CD4-positive, alpha-beta T cell treated with Interleukin-15 for 1 hour (primary cell): ENCODE results near the gene CADM2.
"Not testable (repeated sequence)": the region's sequence is repeated elsewhere in the genome, so short reads cannot be mapped to it uniquely, and the experiment has no call there.

Source experiments
- DNase-seq: peaks from one replicate; pipeline ENCODE4 v3.0.0-alpha.2; 2020

The CADM2 gene

DNA sequence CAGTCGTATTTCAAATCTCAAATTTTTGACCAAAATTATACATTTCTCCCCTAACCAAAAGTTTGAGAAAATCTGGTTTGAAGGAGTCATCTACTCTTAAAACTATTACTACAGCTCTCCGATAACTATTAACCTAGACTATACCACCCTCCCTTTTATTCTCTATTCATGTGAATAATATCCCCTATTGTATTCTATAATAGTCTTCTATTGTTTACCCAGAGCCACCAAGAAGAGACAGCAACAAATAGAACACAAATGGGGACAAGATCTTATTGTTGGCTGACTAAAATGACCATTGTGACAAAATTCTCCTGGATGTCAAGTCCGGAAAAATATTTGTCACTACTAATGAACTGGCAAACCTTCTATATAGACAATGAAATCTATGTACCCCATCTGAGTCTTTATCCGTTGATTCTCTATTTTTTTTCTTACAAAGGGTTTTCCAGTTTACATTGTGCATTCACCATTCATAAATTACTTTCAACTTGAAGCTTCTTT is 618.0 kb downstream of the CADM2 start:
- DNase-seq: no peak

DNA sequence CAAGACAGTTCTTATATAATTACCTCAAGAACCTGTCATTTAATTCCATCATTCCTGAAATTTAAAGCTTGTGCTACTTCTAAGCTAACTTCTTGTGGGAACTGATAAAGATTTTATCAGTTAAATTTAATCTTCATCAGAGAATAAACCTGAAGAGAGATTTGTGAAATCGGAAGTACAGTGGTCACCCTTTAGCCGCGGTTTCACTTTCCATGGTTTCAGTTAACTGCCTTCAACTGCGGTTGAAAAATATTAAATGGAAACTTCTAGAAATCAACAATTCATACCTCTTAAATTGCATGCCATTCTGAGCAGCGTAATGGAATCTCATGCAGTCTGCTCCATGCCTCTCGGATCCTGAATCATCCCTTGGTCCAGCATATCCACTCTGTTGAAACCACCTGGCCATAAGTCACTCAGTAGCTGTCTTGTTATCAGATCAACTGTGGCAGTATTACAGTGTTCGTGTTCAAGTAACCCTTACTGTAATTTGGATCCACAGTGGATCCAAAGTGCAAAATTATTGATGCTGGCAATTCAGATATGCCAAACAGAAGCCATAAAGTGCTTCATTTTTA is 626.1 kb downstream of the CADM2 start:
- no peak for DNase-seq

DNA sequence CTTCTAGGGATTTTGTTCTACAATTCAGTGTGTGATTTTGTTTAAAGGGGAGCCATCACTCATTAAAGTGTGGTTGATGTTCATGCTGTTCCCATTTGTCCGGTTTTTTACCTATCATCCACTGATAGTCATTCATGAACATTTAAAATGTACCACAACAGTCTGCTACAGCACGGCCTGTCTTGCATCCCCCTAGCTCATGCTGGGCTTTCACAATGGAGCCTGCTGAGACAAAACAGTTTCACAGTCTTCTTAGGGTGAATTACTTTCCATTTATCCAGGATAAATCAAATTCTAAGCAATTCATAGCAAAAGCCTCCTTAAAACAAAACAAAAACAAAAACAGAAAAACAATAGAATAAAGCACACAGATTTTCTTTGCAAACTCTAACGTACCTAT is 627.2 kb downstream of the CADM2 start:
- DNase-seq: no peak

DNA sequence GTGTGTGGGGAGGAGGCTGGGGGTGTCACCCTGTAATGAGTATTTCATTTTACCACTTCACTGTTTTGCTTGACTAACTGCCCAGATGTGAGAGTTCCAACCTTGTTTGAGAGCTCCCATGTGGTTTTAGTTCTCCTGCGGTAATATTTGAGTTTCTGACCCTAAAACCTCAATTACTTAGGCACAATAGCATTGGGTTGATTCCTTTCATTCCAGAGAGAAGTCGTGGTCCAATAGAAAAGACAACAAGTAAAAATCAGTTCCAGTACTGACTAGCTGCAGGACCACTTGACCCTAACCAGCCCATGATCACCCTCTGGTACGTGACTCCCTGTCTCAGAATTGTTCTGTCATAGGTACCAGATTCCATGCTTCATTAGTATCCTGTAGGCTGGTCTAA is 630.4 kb downstream of the CADM2 start:
- no peak for DNase-seq

DNA sequence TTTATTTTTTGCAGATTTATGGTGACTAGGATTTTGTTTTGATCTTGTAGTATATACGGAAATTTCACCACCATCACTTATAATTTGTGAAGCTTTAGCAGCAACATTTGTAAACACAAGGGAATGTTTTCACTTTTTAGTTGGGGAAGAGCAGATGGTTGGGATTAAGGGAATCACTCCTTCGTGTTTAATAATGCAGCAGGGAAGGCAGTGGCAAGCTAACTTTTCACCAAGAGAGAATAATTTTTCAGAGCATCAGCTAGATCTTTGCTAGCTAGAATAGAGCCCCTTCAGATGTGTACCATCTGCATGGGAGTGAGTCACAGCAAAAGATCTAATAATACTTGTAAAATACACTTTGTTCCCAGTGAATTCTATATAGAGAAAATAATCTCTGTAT is 632.7 kb downstream of the CADM2 start:
- DNase-seq: no peak

DNA sequence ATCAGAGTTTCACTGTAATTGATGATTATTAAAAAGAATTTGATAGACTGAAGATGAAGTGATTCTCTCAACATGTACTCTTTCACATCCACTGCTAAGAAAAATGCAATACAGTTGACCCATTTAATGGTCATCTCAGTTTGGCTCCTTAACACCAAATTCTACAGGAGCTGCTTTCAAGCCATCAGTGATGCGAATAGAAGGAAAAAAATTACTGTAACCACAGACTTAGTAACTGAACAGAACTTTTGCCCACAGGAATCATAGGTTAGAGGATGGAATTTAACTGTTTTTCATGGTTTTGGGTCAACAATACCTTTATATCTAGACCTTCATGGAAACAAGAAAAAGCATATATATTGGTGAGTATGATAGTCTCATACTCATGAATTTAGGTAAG is 633.5 kb downstream of the CADM2 start:
- DNase-seq: no peak

DNA sequence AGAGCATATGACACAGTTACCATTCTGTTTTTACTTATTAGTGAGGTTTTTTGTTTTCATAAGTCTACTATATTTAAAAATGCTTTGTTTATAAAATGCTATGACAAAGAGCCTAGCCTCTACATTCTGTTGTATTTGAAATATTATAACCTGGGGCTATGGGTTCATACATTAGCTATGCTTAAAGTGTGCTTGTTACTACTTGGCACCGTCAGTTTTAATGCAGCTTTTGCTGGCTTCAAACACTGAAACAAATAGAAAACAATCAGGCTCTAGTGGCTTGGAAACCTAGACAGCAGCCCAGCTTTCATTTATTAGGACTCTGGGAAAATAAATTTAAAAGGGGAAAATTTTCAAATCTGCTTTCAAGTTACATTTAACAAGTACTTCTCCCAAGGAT is 635.9 kb downstream of the CADM2 start:
- DNase-seq: no peak

DNA sequence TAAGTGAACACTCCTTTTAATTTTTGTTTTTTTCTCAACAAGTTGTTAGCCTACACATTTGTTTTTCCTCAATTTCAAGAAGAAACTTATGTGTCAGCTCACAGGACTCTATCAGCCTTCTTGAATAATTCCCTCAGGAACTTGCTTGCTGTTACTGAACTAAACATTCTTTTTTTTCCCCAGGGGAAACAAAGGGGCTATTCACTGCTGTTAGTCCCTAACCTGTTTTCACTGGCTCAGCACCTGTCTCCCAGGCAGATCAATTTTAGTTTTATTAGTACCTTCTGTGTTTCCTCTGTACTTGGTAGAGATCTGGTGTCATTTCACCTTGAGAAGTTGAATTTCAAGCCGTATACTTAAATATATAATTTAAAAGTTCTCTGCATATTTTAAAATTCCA is 644.6 kb downstream of the CADM2 start:
- no peak for DNase-seq

DNA sequence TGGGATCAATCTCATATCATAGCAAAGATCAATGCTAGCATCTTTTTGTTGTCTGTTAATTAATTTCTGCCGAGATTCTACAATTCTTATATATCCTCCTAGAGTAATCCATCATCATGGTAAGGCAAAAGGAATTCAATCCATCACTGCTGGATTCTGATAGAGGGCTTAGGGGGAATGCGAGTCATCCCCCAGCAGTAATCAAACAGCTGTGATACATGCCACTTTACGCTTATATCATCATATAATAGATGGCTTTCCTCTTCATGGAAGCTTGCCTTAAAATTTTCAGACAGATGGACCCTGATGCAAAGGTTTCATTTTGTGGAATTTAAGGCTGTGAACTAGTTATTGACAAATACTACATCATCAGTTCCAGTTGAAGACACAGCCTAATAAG is 645.9 kb downstream of the CADM2 start:
- no peak for DNase-seq

DNA sequence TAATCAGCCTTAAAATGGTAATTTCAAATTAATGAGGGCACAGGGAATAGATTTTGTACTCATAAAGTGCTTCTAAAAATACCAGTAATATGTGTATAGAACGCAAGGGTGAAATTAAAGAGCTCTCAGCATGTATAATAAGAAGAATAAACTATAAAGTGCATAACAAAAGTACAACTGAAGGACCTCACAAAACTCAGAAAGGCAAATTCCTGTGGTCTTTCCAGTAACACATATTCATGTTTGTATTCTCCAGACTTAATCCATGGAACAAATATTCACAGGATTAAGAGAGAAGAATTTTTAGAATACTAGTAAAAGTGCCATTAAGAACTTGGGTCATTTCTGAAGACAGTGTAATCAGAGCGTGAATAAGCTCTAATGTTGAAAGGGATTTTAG is 646.3 kb downstream of the CADM2 start:
- no peak for DNase-seq

DNA sequence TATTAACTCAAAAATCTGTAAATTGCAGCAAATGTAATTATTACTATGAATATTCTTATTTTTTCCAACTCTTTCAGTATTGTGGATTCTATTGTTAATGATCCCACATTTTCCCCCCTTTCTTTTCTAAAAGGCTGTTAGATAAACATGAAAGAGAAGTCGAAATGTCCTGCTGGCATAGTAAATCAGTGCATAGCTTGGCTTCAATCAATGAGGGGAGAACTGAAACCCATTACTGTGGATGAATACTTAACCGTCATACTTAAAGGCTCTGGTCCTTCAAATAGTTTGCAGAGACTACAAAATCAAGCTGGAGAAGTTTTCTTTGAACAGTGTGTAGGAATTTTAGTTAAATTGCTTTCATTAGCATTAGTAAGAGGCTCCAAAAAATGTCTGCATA is 667.9 kb downstream of the CADM2 start:
- DNase-seq: no peak

DNA sequence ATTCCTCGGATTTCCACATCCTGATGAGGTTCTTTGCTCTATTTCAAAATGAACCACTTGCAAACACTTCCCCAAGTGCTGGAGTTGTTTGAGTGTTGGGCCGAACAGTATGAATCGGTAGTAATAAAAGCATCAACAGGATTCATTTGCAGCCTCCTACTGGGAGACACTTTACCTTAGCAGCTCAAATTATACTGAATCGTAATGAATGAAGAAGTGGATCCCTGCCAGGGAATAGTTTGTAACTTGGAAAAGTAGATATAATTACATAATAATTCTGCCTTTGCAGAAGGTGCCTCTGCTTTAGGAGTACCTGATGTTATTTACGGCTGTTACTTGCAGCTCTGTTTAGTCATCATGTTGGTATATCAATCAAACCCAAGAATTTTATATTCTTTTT is 669.1 kb downstream of the CADM2 start:
- no peak for DNase-seq

DNA sequence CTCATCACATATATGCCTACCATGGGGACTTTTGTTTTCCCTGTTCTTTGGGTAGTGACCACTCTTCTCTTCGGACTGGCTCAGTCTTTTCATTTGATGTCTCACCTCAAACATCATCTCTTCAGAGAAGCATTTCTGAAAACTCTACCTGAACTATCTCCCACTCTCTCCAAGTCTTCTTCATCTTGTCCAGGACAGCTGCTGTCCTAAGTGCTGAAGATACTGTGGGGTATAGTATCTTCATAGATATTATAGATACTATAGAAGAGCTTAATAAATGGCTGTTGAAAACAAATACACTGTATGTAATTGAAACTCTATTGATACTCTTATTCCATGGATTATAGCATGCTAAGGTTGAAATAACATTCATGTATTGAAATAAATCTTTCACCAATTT is 672.3 kb downstream of the CADM2 start:
- DNase-seq: no peak

DNA sequence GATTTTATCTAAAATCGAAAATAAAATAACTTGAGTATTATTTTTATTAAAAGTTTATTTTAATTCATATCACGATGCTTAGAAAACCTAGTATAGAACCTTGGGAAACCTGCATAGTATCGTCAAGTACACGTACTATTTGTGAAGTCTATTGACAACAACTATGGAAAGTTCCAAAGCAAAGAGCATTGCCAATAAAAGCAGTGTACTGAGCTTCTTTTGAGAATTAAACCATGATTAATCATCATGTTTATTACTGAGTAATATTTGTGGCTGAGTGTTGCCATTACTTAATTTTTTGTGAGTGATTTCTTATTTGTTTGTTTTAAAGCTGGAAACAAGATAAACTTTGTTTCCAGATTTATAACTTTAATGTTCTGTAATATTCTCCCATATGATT is 674.1 kb downstream of the CADM2 start:
- DNase-seq: no peak

DNA sequence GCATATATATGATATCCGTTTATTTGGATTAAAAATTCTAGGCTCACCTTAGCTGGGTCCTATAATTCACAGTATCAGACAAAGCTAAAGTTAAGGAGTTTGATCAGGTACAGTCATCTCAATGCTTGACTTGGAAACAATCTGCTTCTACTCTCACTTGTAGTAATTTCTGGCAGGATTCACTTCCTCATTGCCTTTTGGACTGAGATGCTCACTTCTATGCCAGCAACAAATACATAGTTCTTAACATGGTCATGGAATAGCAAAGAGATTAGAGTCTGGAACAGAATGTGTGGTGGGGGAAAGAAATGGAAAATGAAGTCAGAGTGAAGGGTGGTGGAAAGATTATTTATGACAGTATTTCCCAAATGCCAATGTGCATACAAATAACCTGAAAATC is 693.6 kb downstream of the CADM2 start:
- DNase-seq: no peak

DNA sequence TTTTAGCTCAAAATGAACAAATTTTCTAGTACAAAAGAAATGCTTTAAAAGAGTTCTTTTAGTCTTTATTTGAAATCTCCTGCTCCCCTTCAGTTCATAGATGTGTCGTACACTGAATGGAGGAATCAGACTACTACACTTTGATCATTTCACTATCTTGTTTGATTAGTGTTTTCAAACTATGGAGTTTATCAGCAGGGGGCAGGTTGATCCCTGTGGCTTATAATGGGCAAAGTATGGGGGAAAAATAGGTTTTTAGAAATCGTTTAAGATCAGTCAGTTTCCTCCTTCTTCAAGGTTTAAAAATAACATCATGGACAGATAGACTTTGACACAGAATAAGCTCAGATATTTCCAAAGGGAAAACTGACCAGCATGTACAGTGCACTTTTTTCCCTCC is 701.7 kb downstream of the CADM2 start:
- no peak for DNase-seq

DNA sequence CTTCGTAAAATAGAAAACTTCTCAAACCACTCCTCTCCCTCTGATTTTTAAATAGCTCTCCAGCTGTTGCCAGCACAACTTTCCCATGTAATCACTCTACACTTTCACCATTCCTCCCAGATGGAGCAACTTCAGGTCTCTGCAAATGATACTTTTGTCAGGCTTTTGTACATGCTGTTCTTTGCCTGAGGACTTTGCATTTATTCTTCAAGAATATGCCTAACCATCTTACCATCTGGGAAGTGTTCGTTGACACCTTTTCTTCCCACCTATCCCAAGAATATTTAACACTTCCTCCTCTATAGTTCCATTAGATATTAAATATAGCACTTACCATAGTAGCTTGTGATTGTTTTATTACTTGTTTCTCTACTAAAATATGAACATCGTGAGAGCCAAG is 703.7 kb downstream of the CADM2 start:
- DNase-seq: no peak

DNA sequence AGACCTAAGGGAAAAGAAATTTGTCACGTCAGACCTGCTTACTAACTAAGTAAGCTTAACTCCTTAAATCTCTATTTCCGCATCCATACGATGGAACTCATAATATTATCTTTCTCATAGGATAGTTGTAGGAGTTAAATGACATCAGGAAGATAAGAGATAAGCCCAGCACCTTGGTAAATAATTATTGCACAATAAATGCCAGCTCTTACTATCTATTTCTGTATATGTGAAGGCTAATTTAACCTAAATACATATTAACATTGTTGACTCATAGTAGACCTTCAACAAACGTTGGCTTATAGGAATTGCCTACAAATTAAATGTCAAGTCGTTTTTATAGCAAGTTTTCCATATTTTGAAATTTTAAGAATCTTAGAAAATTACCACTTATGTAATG is 709.0 kb downstream of the CADM2 start:
- no peak for DNase-seq

DNA sequence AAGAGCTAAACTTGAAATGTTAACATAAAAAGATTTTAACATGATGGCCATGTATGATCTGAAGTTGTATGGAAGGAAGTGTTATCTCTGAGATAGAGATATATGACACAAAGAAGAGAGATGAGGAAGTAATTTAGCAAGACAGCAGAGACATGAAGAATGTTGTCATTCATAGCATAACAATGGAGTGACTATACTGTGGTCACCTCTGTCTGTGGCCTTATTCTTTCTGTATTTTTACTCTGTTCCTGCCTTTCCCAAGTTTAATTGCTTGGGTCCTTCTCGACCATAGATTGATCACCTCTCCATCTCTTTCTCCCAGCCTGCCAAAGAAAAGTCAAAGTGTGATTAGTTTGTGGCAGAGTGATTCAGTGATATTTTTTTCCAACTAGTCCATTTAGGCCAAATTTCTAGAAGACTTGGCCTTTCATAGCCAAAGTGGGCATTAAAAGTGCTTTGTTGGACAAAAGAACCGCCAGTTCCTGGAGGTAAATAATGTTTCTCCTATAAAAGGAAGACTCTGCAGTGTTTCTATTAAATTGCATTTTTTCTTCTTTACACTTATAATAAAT is 711.9 kb downstream of the CADM2 start:
- DNase-seq: no peak

DNA sequence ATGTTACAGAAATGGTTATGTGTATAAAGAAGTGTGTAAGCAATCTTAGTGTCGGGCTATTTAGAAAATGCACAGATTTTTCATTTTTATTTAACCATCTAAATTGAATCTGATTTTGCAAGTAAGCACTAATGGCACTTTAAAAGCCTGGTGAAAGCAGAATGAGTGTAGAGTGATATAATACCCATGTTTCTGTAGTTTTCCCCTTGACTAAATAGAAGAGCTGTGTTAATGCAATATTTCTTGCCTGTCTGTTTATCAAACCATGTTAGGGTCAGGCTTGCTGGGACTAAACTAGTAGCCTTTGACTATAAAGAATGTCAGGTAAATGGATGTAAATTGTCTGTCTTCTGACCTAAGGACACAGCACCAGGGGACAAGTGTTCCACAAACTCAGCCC is 714.0 kb downstream of the CADM2 start:
- DNase-seq: no peak

DNA sequence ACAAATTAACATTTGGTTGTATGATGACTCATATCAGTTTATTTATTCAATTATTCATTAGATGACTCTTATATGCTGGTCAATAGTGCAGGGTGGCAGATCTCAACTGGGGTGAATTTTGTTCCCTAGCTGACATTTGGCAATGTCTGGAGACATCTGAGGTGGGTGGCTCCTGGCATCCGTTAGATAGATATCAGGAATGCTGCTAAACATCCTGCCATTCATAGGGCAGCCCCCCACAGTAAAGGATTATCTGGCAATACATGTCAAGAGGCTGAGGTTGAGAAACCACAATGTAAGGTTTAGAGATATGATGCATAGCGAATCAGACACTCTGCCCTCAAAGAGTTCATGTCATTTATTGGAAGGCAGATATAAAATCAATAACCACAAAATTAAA is 719.9 kb downstream of the CADM2 start:
- no peak for DNase-seq

DNA sequence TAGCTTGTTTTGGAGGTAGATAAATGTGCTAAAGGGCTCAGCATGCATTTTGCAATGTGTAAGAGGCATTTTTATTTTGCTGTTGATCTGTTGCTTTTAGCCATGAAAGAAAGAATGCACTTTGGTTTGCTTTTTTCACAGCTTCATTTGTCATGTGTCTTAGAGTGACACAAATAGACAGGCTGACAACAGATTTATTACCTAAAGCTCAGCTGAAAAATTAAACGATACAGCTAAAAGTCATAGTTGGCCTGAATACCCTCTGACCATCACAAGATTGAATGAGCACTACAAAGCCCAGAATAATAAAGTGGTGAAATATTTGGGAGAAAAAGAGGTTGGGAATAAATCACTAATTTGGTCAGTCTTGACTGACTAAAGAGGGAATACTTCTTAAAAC is 723.1 kb downstream of the CADM2 start:
- DNase-seq: no peak

DNA sequence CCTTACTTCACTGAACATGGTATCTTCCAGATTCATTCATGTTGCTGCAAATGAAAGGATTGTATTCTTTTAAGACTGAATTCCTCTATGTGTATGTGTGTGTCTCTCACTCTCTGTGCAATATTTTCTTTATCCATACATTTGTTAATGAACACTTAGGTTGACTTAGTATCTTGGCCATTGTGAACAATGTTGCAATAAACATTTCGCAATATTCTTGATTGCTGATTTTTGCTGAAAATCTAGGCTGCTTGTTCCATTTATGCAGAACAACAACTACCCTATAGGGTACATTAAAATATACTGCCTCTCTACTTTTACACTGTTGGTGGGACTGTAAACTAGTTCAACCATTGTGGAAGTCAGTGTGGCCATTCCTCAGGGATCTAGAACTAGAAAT is 732.4 kb downstream of the CADM2 start:
- no peak for DNase-seq

DNA sequence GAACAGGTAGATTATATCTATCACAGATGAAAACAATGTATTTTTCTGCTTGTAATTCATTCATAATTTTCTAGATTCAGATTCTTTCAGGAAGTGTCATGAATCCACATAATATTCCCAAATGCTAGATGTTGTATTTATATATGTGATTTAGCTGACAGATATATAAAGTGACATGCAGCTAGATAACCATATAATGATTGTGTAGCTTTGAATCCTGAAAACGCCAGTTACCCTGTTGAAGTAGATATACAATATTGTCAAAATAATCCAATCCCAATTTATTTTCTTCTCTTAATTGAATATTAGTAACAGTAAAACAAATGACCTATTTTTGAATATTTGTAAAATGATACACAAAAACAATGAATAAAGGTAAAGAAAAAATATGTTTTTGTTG is 738.4 kb downstream of the CADM2 start:
- DNase-seq: no peak

DNA sequence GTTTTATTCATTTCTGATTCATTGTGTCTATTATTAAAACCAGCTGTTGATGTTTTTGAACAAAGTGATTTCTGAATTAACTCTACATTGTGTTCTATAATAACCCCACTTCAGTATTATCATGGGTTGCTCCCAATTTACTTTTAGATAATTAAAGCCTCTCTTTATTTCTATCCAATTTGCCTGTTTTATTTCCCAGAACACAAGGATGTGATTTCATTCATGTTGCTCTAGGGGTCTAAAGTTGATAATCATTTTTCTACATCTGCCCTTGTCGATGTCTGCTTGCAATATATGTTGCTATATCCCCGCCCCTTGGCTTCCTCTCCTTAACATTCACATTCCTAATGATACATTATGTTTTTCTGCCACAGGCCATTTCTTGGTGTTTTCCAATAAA is 747.3 kb downstream of the CADM2 start:
- no peak for DNase-seq

DNA sequence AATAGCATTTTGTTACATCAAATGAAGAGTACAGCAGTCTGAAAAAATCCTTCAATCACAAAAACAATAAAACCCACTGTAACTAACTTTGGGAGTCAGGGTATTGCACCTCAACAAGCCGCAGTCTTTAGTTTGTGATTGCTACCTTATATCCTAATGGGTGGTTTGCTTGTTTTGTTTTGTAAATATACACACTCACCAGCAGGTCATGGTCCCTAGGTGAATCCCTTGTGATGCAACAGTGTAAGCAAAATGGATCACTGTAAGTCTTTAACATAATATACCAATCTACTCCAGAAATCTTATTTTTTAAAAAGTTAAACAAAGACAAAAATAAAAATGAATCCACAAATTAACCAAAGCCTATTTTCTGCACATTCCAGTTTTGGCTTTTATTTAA is 749.5 kb downstream of the CADM2 start:
- DNase-seq: not testable (repeated sequence)
